ENCODE results near the gene RFC2.

RFC2 gene

DNA sequence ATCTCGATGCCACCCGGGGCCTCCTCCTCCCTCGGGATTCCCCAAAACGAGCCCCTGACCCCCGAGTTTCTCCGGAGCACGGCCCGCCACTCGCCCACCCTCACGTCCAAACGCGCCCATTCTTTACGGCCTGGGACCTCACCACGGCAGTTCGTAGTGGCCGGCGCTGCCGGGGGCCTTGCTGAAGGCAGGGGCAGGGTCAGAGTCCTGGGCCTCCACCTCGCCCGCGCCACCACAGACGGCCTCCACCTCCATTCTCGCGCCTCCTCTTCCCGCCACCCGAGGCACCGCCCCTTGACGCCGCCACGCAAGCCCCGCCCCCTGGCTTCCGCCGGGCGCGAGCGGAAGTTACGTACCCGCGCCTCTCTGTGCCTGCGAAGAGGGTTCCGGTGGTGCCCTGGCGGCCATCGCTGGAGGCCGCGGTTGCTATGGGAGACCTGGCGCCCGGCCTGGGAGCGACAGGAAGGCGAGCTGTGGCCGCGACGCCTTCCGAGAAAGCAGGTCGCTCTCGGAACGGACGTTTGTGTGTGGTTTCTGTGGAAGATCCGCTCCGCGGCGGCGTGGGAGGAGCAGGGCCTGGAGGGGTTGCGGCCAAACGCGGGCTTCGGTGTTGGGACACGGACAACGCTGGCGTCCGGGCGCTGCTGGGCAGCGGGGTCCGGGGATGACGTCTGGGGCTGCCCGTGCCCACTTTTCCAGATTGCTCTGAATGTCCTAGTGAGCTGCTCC, at the start of gene RFC2 (continued):
- TF ChIP-seq, protein P1, sequence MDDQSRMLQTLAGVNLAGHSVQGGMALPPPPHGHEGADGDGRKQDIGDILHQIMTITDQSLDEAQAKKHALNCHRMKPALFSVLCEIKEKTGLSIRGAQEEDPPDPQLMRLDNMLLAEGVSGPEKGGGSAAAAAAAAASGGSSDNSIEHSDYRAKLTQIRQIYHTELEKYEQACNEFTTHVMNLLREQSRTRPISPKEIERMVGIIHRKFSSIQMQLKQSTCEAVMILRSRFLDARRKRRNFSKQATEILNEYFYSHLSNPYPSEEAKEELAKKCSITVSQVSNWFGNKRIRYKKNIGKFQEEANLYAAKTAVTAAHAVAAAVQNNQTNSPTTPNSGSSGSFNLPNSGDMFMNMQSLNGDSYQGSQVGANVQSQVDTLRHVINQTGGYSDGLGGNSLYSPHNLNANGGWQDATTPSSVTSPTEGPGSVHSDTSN (CRISPR knock-in tag; IDR thresholded peaks at IDR 0.05): peak; percentile 91; the same call in 1 of the 2 replicates
- TF ChIP-seq, protein P2, sequence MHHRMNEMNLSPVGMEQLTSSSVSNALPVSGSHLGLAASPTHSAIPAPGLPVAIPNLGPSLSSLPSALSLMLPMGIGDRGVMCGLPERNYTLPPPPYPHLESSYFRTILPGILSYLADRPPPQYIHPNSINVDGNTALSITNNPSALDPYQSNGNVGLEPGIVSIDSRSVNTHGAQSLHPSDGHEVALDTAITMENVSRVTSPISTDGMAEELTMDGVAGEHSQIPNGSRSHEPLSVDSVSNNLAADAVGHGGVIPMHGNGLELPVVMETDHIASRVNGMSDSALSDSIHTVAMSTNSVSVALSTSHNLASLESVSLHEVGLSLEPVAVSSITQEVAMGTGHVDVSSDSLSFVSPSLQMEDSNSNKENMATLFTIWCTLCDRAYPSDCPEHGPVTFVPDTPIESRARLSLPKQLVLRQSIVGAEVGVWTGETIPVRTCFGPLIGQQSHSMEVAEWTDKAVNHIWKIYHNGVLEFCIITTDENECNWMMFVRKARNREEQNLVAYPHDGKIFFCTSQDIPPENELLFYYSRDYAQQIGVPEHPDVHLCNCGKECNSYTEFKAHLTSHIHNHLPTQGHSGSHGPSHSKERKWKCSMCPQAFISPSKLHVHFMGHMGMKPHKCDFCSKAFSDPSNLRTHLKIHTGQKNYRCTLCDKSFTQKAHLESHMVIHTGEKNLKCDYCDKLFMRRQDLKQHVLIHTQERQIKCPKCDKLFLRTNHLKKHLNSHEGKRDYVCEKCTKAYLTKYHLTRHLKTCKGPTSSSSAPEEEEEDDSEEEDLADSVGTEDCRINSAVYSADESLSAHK (tag by site-specific recombination; IDR thresholded peaks at IDR 0.05): no peak
- TF ChIP-seq ZNF221 (tag by site-specific recombination; IDR thresholded peaks at IDR 0.05; ENCODE audit: borderline replicate concordance): no peak
- no peak for TF ChIP-seq PRDM1 (tag by site-specific recombination; IDR thresholded peaks at IDR 0.05)
- peak; percentile 96 for TF ChIP-seq SP2 (tag by site-specific recombination; IDR thresholded peaks at IDR 0.05)
- peak; percentile 75 for TF ChIP-seq GLIS2 (tag by site-specific recombination; IDR thresholded peaks at IDR 0.05)
- TF ChIP-seq SP3 (tag by site-specific recombination; IDR thresholded peaks at IDR 0.05): peak; percentile 93
- no peak for TF ChIP-seq ZNF394 (tag by site-specific recombination; IDR thresholded peaks at IDR 0.05; ENCODE audit: borderline replicate concordance)
- TF ChIP-seq ZNF571 (tag by site-specific recombination; IDR thresholded peaks at IDR 0.05): no peak
- no peak for TF ChIP-seq ZNF658 (tag by site-specific recombination; IDR thresholded peaks at IDR 0.05)
- TF ChIP-seq, protein P3, sequence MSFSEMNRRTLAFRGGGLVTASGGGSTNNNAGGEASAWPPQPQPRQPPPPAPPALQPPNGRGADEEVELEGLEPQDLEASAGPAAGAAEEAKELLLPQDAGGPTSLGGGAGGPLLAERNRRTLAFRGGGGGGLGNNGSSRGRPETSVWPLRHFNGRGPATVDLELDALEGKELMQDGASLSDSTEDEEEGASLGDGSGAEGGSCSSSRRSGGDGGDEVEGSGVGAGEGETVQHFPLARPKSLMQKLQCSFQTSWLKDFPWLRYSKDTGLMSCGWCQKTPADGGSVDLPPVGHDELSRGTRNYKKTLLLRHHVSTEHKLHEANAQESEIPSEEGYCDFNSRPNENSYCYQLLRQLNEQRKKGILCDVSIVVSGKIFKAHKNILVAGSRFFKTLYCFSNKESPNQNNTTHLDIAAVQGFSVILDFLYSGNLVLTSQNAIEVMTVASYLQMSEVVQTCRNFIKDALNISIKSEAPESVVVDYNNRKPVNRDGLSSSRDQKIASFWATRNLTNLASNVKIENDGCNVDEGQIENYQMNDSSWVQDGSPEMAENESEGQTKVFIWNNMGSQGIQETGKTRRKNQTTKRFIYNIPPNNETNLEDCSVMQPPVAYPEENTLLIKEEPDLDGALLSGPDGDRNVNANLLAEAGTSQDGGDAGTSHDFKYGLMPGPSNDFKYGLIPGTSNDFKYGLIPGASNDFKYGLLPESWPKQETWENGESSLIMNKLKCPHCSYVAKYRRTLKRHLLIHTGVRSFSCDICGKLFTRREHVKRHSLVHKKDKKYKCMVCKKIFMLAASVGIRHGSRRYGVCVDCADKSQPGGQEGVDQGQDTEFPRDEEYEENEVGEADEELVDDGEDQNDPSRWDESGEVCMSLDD (tag by site-specific recombination; IDR thresholded peaks at IDR 0.05): peak; percentile 59; the same call in 1 of the 2 replicates
- no peak for TF ChIP-seq OVOL3 (tag by site-specific recombination; IDR thresholded peaks at IDR 0.05)
- TF ChIP-seq ZFP37 (tag by site-specific recombination; IDR thresholded peaks at IDR 0.05): peak; percentile 67
- no peak for TF ChIP-seq ZNF311 (tag by site-specific recombination; IDR thresholded peaks at IDR 0.05; ENCODE audit: borderline replicate concordance)
- no peak for TF ChIP-seq FEZF1 (tag by site-specific recombination; IDR thresholded peaks at IDR 0.05)
- no peak; the same call in 1 of the 2 replicates for TF ChIP-seq MYNN (tag by site-specific recombination; IDR thresholded peaks at IDR 0.05; ENCODE audit: borderline replicate concordance)
- TF ChIP-seq, protein P4, sequence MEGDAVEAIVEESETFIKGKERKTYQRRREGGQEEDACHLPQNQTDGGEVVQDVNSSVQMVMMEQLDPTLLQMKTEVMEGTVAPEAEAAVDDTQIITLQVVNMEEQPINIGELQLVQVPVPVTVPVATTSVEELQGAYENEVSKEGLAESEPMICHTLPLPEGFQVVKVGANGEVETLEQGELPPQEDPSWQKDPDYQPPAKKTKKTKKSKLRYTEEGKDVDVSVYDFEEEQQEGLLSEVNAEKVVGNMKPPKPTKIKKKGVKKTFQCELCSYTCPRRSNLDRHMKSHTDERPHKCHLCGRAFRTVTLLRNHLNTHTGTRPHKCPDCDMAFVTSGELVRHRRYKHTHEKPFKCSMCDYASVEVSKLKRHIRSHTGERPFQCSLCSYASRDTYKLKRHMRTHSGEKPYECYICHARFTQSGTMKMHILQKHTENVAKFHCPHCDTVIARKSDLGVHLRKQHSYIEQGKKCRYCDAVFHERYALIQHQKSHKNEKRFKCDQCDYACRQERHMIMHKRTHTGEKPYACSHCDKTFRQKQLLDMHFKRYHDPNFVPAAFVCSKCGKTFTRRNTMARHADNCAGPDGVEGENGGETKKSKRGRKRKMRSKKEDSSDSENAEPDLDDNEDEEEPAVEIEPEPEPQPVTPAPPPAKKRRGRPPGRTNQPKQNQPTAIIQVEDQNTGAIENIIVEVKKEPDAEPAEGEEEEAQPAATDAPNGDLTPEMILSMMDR (tag by site-specific recombination; IDR thresholded peaks at IDR 0.05): peak; percentile 44; the same call in 1 of the 2 replicates
- no peak for TF ChIP-seq GFI1B (tag by site-specific recombination; IDR thresholded peaks at IDR 0.05)
- no peak for TF ChIP-seq ZSCAN16 (tag by site-specific recombination; IDR thresholded peaks at IDR 0.05)
- no peak for TF ChIP-seq ZNF473 (tag by site-specific recombination; IDR thresholded peaks at IDR 0.05)
- TF ChIP-seq, protein P5, sequence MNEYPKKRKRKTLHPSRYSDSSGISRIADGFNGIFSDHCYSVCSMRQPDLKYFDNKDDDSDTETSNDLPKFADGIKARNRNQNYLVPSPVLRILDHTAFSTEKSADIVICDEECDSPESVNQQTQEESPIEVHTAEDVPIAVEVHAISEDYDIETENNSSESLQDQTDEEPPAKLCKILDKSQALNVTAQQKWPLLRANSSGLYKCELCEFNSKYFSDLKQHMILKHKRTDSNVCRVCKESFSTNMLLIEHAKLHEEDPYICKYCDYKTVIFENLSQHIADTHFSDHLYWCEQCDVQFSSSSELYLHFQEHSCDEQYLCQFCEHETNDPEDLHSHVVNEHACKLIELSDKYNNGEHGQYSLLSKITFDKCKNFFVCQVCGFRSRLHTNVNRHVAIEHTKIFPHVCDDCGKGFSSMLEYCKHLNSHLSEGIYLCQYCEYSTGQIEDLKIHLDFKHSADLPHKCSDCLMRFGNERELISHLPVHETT (tag by site-specific recombination; IDR thresholded peaks at IDR 0.05): peak; percentile 83
- peak; percentile 94 for TF ChIP-seq ZBTB8A (tag by site-specific recombination; IDR thresholded peaks at IDR 0.05)
- no peak; the same call in 1 of the 2 replicates for TF ChIP-seq OSR2 (tag by site-specific recombination; IDR thresholded peaks at IDR 0.05)
- TF ChIP-seq, protein P6, sequence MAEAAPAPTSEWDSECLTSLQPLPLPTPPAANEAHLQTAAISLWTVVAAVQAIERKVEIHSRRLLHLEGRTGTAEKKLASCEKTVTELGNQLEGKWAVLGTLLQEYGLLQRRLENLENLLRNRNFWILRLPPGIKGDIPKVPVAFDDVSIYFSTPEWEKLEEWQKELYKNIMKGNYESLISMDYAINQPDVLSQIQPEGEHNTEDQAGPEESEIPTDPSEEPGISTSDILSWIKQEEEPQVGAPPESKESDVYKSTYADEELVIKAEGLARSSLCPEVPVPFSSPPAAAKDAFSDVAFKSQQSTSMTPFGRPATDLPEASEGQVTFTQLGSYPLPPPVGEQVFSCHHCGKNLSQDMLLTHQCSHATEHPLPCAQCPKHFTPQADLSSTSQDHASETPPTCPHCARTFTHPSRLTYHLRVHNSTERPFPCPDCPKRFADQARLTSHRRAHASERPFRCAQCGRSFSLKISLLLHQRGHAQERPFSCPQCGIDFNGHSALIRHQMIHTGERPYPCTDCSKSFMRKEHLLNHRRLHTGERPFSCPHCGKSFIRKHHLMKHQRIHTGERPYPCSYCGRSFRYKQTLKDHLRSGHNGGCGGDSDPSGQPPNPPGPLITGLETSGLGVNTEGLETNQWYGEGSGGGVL (tag by site-specific recombination; IDR thresholded peaks at IDR 0.05): 0 out of 2 replicates have a peak, but pooled peaks have one; percentile 25
- TF ChIP-seq ZNF24 (tag by site-specific recombination; IDR thresholded peaks at IDR 0.05): peak; percentile 41; the same call in 1 of the 2 replicates
- TF ChIP-seq, protein P7, sequence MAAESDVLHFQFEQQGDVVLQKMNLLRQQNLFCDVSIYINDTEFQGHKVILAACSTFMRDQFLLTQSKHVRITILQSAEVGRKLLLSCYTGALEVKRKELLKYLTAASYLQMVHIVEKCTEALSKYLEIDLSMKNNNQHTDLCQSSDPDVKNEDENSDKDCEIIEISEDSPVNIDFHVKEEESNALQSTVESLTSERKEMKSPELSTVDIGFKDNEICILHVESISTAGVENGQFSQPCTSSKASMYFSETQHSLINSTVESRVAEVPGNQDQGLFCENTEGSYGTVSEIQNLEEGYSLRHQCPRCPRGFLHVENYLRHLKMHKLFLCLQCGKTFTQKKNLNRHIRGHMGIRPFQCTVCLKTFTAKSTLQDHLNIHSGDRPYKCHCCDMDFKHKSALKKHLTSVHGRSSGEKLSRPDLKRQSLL (tag by site-specific recombination; IDR thresholded peaks at IDR 0.05): no peak
- TF ChIP-seq ZNF169 (tag by site-specific recombination; IDR thresholded peaks at IDR 0.05): no peak
